Esophagus squamous epithelium (tissue), 5 donors: ENCODE measurements around the gene MAMDC2. TPM values are rescaled to one million over a fixed set of nuclear protein-coding genes. Genes with fewer than 3 reads are reported as not detected.

ENCODE experiments used
- DNase-seq: peaks from one replicate; lab custom pipeline; 2025; lab: John Stamatoyannopoulos, UW
- H3K27ac ChIP-seq, 4 donors: fragments of 200-600 bp; sonication (generic); one replicate each; pipeline ENCODE4 v1.5.1; 2016 to 2019; ENCODE audit warnings: mild to moderate bottlenecking in 1 of 4
- H3K27me3 ChIP-seq, 4 donors: fragments of 200-600 bp; sonication (generic); 1 replicate in 3 of 4; 2 replicates in 1 of 4; pipeline versions ENCODE4 v1.5.1 to v1.6.0; 2017 to 2021; ENCODE audit warnings: antibody characterized with exemption in 1 of 4
- H3K36me3 ChIP-seq, 3 donors: fragments of 200-600 bp; sonication (generic); one replicate each; pipeline ENCODE4 v1.5.1; 2016 to 2019
- H3K4me1 ChIP-seq, 3 donors: fragments of 200-600 bp; sonication (generic); one replicate each; pipeline ENCODE4 v1.5.1; 2017 to 2019
- H3K4me3 ChIP-seq, 4 donors: fragments of 200-600 bp; sonication (generic); 1 replicate in 3 of 4; 2 replicates in 1 of 4; pipeline ENCODE4 v1.5.1; 2016 to 2019; ENCODE audit warnings: mild to moderate bottlenecking in 2 of 4, moderate library complexity in 1 of 4
- H3K9me3 ChIP-seq, 3 donors: fragments of 200-600 bp; sonication (generic); one replicate each; pipeline ENCODE4 v1.5.1; 2016 to 2019
- CTCF ChIP-seq, 6 experiments: fragments of 450-650 bp in 4 of 6; fragments of 200-600 bp in 2 of 6; sonication (generic) in 2 of 6; IDR thresholded peaks; one replicate each; pipeline ENCODE4 v1.5.1; 2016 to 2019; ENCODE audit warnings: antibody characterized with exemption in 6 of 6, mild to moderate bottlenecking in 4 of 6, moderate library complexity in 4 of 6
- POLR2A ChIP-seq, 4 donors: fragments of 450-650 bp; IDR thresholded peaks; one replicate each; pipeline ENCODE4 v1.6.1; 2017; ENCODE audit warnings: antibody characterized with exemption in 4 of 4, mild to moderate bottlenecking in 4 of 4, moderate library complexity in 3 of 4
- WGBS, 2 donors: methylation state at CpG; one replicate each; pipeline ENCODE4 v1.1.5; 2018; 5-methylcytosine and 5-hydroxymethylcytosine counted together
- intact Hi-C: fragments of 100-400 bp; cut with DNase I; formaldehyde crosslinking; loops from one replicate; pipeline ENCODE4 v1.15.0; 2022
- total RNA-seq, 4 donors: library from RNA; depleted of rRNA; stranded (reverse); fragments of >200 nt; gene quantifications; one replicate each; pipeline ENCODE4 v1.1.0, GENCODE V29; 2016
- donor health status: DM: yes; HTN: yes; CAD: no.

The MAMDC2 gene
- total RNA-seq, 4 donors from 2014 or later = 1.9 to 58.4 (median 11.3) TPM

DNA sequence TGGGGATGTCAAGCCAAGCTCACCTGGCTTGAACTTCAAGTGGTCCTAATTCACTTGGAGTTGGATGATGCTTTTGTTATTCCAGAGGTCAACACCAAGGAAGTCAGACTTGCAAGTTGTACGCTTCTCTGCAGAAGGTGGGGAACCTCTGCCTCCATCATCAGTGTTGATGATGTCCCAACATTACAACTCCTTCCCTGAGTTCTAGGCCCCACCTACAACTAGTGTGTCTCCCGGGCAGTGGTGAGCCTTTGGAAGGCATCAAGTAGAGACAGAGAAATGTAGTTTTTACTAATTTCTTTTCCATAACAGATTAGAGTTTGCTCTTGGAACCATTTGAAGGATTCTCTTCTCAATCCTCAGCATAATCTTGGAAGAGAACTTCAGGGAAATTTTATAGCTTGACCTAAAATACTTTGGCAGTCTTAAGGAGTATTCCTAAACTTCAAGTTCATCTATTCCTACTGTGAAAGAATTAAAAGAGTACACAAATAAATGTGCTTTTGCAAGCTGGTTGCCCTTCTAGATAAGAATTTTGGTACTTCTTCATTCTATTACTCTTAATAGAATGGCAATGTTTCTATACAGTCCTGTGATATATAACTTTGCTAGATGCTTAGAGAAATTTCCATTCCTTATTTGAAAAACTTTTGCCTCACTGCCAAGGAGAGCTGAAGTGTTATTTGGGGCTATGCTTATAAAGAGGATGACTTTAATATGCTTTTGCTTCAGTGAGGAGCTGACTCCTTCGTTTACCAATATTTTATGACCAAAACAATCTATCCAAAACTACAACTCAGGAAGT, 12.0 kb downstream of the MAMDC2 start:
- no peak overlapping the region for H3K4me3 ChIP-seq
- 66 to 77% methylated on average over 3 of the region's 3 CpGs for WGBS, 2 donors
- intact Hi-C loops = no loop called here
- no peaks in the 10 kb centered on the region for H3K9me3 ChIP-seq
- no peaks in the 10 kb centered on the region for H3K27me3 ChIP-seq
- TF ChIP-seq CTCF (IDR thresholded peaks at IDR 0.05) = no peak
- no peak for TF ChIP-seq POLR2A (IDR thresholded peaks at IDR 0.05)
- peak overlapping the region in 3 of 4 donors; percentile 79 to 90 (median 89) for H3K27ac ChIP-seq
- no peaks in the 10 kb centered on the region for H3K36me3 ChIP-seq
- peaks cover 0 to 85% (median 30%) of the 10 kb centered on the region in 3 donors for H3K4me1 ChIP-seq
- DNase-seq = no peak

DNA sequence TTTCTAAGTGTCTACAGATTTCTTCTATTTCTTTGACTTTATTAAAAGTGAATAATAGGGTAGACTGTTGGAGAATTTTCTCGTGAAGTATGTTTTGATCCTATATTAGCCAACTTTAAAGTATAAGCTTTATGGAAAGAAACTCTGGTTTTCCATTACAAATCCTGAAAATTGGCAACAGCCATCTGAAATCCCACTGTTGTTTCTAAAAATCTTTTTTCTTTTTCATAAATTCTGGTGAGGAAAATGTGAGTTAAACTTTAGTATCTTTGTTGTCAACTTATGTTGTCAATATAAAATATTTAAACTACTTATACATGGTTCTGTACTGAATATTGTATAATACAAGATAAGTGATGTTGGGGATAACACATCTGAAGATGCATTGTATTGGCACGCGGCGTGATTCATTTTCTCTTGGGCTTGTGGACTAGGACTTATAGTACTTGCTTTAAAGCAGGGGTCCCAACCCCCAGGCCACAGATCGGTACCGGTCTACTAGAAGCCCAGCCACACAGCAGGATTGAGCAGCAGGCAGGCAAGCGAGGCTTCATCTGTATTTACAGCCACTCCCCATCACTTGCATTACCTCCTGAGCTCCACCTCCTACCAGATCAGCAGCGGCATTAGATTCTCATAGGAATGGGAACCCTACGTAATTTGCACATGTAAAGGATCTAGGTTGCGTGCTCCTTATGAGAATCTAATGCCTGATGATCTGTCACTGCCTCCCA, 12.7 kb downstream of the MAMDC2 start:
- TF ChIP-seq POLR2A (IDR thresholded peaks at IDR 0.05) (no peak), CTCF (IDR thresholded peaks at IDR 0.05) (no peak)
- 80 to 87% methylated on average over 10 of the region's 10 CpGs for WGBS, 2 donors
- Histone ChIP-seq H3K36me3 (no peaks in the 10 kb centered on the region), H3K4me3 (no peak overlapping the region), H3K4me1 (peaks cover 0 to 83% (median 23%) of the 10 kb centered on the region in 3 donors), H3K27ac (peak overlapping the region in 3 of 4 donors; percentile 79 to 90 (median 89)), H3K27me3 (no peaks in the 10 kb centered on the region), H3K9me3 (no peaks in the 10 kb centered on the region)
- intact Hi-C loops = no loop called here
- no peak for DNase-seq

GRCh38 chr9:70058569-70059116, 15.0 kb downstream of the MAMDC2 start:
- no peak for TF ChIP-seq POLR2A (IDR thresholded peaks at IDR 0.05)
- TF ChIP-seq CTCF (IDR thresholded peaks at IDR 0.05) = no peak
- no peaks in the 10 kb centered on the region for H3K27me3 ChIP-seq
- no peak for DNase-seq
- H3K4me1 ChIP-seq = peaks cover 0 to 73% (median 10%) of the 10 kb centered on the region in 3 donors
- H3K4me3 ChIP-seq = no peak overlapping the region
- H3K9me3 ChIP-seq = no peaks in the 10 kb centered on the region
- intact Hi-C loops = no loop called here
- WGBS, 2 donors = 25 to 27% methylated on average over 3 of the region's 3 CpGs
- H3K36me3 ChIP-seq = no peaks in the 10 kb centered on the region
- H3K27ac ChIP-seq = peak overlapping the region in 3 of 4 donors; percentile 56 to 90 (median 66)

DNA sequence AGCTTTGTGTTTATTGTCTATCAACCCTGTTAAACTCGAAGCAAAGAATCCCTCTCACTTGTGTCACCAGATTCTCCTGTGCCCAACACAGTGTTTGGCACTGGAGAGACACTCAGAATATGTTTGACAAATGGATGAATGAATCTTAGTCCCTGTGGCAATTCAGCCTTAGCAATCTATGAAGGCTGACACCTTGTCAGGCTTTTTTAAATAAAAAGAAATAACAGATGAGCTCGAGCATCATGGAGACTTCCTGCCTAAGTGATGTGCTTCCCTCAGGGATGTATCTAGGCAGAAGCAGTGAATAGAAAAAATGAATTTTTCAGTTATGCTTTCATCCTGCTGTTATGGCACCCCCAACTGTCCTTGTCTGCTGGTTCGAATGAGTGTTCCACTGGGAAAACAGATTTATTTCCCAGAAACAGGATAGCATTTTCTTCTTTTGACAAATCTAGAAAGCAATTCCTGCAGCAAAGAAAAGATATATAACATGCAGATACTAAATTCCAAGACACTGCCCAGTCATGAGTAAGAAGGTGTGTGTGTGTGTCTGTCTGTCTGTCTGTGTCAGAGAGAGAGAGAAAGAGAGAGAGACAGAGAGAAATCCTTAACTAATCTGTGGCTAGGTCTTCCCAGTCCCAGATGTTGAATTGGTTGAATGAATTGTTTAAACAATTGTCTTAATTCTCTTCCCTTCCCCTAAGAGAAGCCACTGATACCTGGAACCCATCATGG, 16.7 kb downstream of the MAMDC2 start:
- Histone ChIP-seq H3K27me3 (no peaks in the 10 kb centered on the region), H3K27ac (peak overlapping the region in 3 of 4 donors; percentile 56 to 90 (median 66)), H3K4me3 (no peak overlapping the region), H3K36me3 (no peaks in the 10 kb centered on the region), H3K9me3 (no peaks in the 10 kb centered on the region), H3K4me1 (peaks cover 0 to 56% (median 3%) of the 10 kb centered on the region in 3 donors)
- no peak for TF ChIP-seq CTCF (IDR thresholded peaks at IDR 0.05)
- no peak for TF ChIP-seq POLR2A (IDR thresholded peaks at IDR 0.05)
- intact Hi-C loops = no loop called here
- no peak for DNase-seq
- WGBS, 2 donors = 52 to 64% methylated on average over 3 of the region's 3 CpGs
